HL-60/S4 treated with retinoic acid at 250 ng/mL for 4 days and 3 days (cell line): ENCODE measurements around the gene THUMPD2.

Source experiments
- in situ Hi-C: fragments of 300-500 bp; cut with MboI; formaldehyde crosslinking; loops from 2 replicates; pipeline ENCODE4 v1.7.0; 2022; ENCODE audit warnings: low sequenced_read_pairs

The THUMPD2 gene

DNA sequence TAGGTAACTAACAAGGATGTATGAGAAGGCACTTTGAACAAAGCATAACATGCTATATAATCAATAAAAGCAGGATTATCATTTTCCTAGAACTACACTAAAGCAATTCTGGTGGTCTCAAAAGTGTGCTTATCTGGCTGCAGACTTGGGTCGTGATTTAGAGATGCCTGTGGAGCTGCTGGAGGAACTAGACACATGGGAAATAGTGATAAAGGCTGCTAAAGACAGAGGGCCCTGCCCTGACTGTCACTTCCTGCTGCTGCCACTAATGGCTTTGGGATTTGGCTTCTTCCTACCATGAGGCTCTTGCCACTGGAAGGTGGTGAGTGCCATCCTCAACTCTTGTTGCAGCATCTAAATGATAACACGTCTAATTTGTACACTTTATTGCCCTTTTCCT lies 90.9 kb downstream of the THUMPD2 start:
- in situ Hi-C loops = no loop called here

DNA sequence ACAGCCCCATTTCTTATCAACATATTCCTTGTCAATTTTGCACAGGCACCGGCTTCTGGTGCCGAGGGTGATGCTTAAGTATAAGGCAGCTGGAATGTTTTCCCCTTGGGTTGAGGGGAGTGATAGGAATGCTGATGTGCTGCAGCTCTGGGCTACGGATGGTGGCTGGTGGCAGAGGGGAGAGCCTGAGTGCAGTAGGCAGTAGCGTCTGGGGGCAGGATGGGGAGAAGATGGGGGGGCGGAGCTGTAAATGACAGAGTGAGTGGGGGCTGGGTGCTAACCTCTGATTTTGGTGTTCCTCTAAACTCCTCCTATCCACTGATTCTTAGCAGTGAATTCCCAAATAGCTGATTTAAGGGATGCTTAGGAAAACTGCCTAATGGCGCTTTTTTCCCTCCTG lies 92.6 kb downstream of the THUMPD2 start:
- in situ Hi-C loops = no loop called here
